K562 (cell line): Measurements from ENCODE around the gene ANKRD12. TPM values are rescaled to one million over a fixed set of nuclear protein-coding genes. Genes with fewer than 3 reads are reported as not detected.
A peak's percentile ranks its signal among the peaks of the same experiment; 100 is the strongest.

Experiments
- ATAC-seq: fragments of 200-7000 bp; cut with Tn5 transposase; 3 replicates; pipeline ENCODE4 v1.9.1; 2020; ENCODE audit warnings: moderate library complexity
- BruUV-seq: library from RNA; stranded (reverse); fragments of 400-500 nt; replicated peaks from 2 replicates; lab custom pipeline; 2021; lab: Mats Ljungman, UMichigan
- CTCF ChIA-PET: fragments of 300-600 bp; formaldehyde crosslinking; extraction: SDS; loops from one replicate; lab custom pipeline; 2021; ENCODE audit warnings: low intra/inter-chr PET ratio; lab: Yijun Ruan, JAX
- POLR2A ChIA-PET: fragments of 300-600, 350-650 bp; sonication (Branson Sonifier 250); formaldehyde crosslinking; extraction: SDS; loops from one replicate; lab custom pipeline; 2021; ENCODE audit warnings: antibody characterized with exemption, inconsistent platforms; lab: Yijun Ruan, JAX
- DNase-seq, 4 experiments: peaks; one replicate each; pipeline versions ENCODE4 v3.0.0 to v3.0.0-alpha.2; 2011 to 2018; ENCODE audit warnings: low spot score in 3 of 4, mixed read lengths in 3 of 4; ENCODE audit errors: extremely low read depth in 1 of 4
- FAIRE-seq: peaks from 2 replicates; lab custom pipeline; 2011; peaks lifted over from hg19 to GRCh38; lab: Jason Lieb, UNC
- H2AFZ ChIP-seq: 2 replicates; pipeline ENCODE4 v1.6.0; 2011; ENCODE audit warnings: low read depth, low read length, control low read depth, inconsistent platforms
- H3K27ac ChIP-seq: fragments of 200-600 bp; 3 replicates; pipeline ENCODE4 v1.8.0; 2011; ENCODE audit warnings: low read depth, mild to moderate bottlenecking, control low read depth, inconsistent platforms, low read length, moderate library complexity, mixed read lengths; ENCODE audit errors: extremely low read depth
- H3K27me3 ChIP-seq, 2 experiments: fragments of 300-600 bp in 1 of 2; 2 replicates in 1 of 2; 3 replicates in 1 of 2; pipeline versions ENCODE4 v1.6.0 to v1.8.0; 2011; ENCODE audit warnings: inconsistent platforms in 2 of 2, low read length in 2 of 2, mild to moderate bottlenecking in 1 of 2, mixed read lengths in 1 of 2, moderate library complexity in 1 of 2; ENCODE audit not compliant: control insufficient read depth in 2 of 2, insufficient read depth in 2 of 2
- H3K36me3 ChIP-seq: fragments of 300-600 bp; 3 replicates; pipeline ENCODE4 v1.8.0; 2011; ENCODE audit warnings: mild to moderate bottlenecking, low read length, inconsistent platforms; ENCODE audit not compliant: control insufficient read depth, insufficient read depth
- H3K4me1 ChIP-seq, 2 experiments: fragments of 200-600 bp in 1 of 2; replicated peaks in 1 of 2; 2 replicates in 1 of 2; 3 replicates in 1 of 2; pipeline versions ENCODE4 v1.5.1 to v1.8.0; 2011; ENCODE audit warnings: inconsistent platforms in 2 of 2, low read length in 2 of 2, mild to moderate bottlenecking in 1 of 2, mixed read lengths in 1 of 2, moderate library complexity in 1 of 2; ENCODE audit not compliant: control insufficient read depth in 2 of 2, insufficient read depth in 2 of 2
- H3K4me2 ChIP-seq: 2 replicates; pipeline ENCODE4 v1.6.1; 2011; ENCODE audit warnings: low read length, control low read depth, inconsistent platforms, mixed read lengths; ENCODE audit not compliant: insufficient read depth
- H3K4me3 ChIP-seq: fragments of 200-600 bp; sonication (generic), shearing (Covaris generic); 2 replicates; pipeline ENCODE4 v1.5.1; 2016; ENCODE audit warnings: control low read depth, inconsistent platforms
- H3K79me2 ChIP-seq: fragments of 200-600 bp; 3 replicates; pipeline ENCODE4 v1.8.0; 2011; ENCODE audit warnings: low read length, inconsistent platforms; ENCODE audit not compliant: control insufficient read depth, insufficient read depth
- H3K9ac ChIP-seq, 2 experiments: 2 replicates each; pipeline versions ENCODE4 v1.6.0 to v1.6.1; 2011; ENCODE audit warnings: low read depth in 2 of 2, low read length in 2 of 2, control low read depth in 1 of 2, inconsistent platforms in 1 of 2, mild to moderate bottlenecking in 1 of 2, mixed read lengths in 1 of 2; ENCODE audit not compliant: insufficient read depth in 1 of 2
- H3K9me1 ChIP-seq: one replicate; pipeline ENCODE4 v1.6.0; 2011; ENCODE audit warnings: inconsistent platforms, mild to moderate bottlenecking, low read length, moderate library complexity; ENCODE audit not compliant: control insufficient read depth, insufficient read depth
- H3K9me3 ChIP-seq: replicated peaks from 2 replicates; pipeline ENCODE4 v1.5.1; 2011; ENCODE audit warnings: low read depth, low read length, inconsistent platforms; ENCODE audit not compliant: control insufficient read depth, insufficient read depth
- H4K20me1 ChIP-seq: replicated peaks from 2 replicates; pipeline ENCODE4 v1.6.1; 2011; ENCODE audit warnings: low read length, inconsistent platforms, mixed read lengths; ENCODE audit not compliant: control insufficient read depth, insufficient read depth
- CEBPB ChIP-seq: fragments of 450-650 bp; IDR thresholded peaks from 2 replicates; pipeline ENCODE4 v1.6.1; 2016; ENCODE audit warnings: missing genetic modification characterization, missing compliant biosample characterization
- CEBPG ChIP-seq, 3 experiments: fragments of 200-800 bp in 1 of 3; sonication (Bioruptor generic) in 1 of 3; sonication (generic) in 1 of 3; formaldehyde crosslinking in 1 of 3; IDR thresholded peaks in 2 of 3; conservative IDR thresholded peaks in 1 of 3; 2 replicates each; pipeline versions ENCODE4 v1.6.1 to v1.8.0; 2016 to 2022; ENCODE audit warnings: missing compliant biosample characterization in 2 of 3, missing genetic modification characterization in 2 of 3, mild to moderate bottlenecking in 1 of 3, missing genetic modification reagents in 1 of 3
- PTTG1 ChIP-seq: fragments of 450-650 bp; IDR thresholded peaks from 2 replicates; pipeline ENCODE4 v1.6.1; 2016; ENCODE audit warnings: low read depth, mild to moderate bottlenecking, missing genetic modification characterization, missing compliant biosample characterization
- RBM25 ChIP-seq: fragments of 200-400 bp; formaldehyde crosslinking; IDR thresholded peaks from 2 replicates; pipeline ENCODE4 v1.6.1; 2018; ENCODE audit warnings: low read length, low read depth, moderate library complexity; ENCODE audit not compliant: severe bottlenecking
- ZNF121 ChIP-seq: sonication (generic); formaldehyde crosslinking; conservative IDR thresholded peaks from 2 replicates; pipeline ENCODE4 v1.8.0; 2022; ENCODE audit warnings: missing genetic modification reagents
- ZNF133 ChIP-seq: fragments of 250-450 bp; sonication (Bioruptor Pico); IDR thresholded peaks from 2 replicates; pipeline ENCODE4 v1.4.0; 2020; ENCODE audit warnings: mild to moderate bottlenecking
- ZNF583 ChIP-seq: fragments of 250-450 bp; sonication (Bioruptor Pico); IDR thresholded peaks from 2 replicates; pipeline ENCODE4 v1.4.0; 2020
- WGBS: fragments of 100-300 bp; shearing (Covaris generic); methylation state at CpG from one replicate; pipeline ENCODE4 v1.1.6; 2016; ENCODE audit warnings: low coverage, mixed read lengths; ENCODE audit not compliant: insufficient coverage; ENCODE audit errors: missing lambda C conversion rate; 5-methylcytosine and 5-hydroxymethylcytosine counted together
- in situ Hi-C: fragments of 300-500 bp; cut with MboI; formaldehyde crosslinking; loops from 4 replicates; pipeline ENCODE4 v1.15.0; 2018; ENCODE audit warnings: inconsistent platforms, mixed read lengths
- intact Hi-C: fragments of 100-400 bp; cut with micrococcal nuclease; formaldehyde crosslinking; loops from 2 replicates; pipeline ENCODE4 v1.14.2; 2022
- polyA plus RNA-seq, 8 experiments: library from polyadenylated mRNA; depleted of rRNA in 4 of 8; stranded (reverse) in 5 of 8; unstranded in 3 of 8; fragments of >200 nt; fragmentation: Nextera tagmentation in 2 of 8; fragmentation: Illumina TruSeq in 1 of 8; extraction: Ambion mirVana in 2 of 8; extraction: Trizol in 1 of 8; gene quantifications; 2 replicates each; pipeline versions ENCODE4 v1.2.1 to v1.2.3, GENCODE V29; 2011 to 2014; ENCODE audit warnings: inconsistent platforms in 1 of 8, missing spikeins in 1 of 8
- total RNA-seq, 7 experiments: library from RNA; depleted of rRNA in 6 of 7; stranded (reverse); fragments of >200 nt in 6 of 7; fragmentation: Illumina TruSeq in 2 of 7; extraction: Trizol in 2 of 7; gene quantifications; 2 replicates each; pipeline versions ENCODE4 v1.2.1 to v1.2.3, GENCODE V29; 2011 to 2021; ENCODE audit warnings: low replicate concordance in 1 of 7

The ANKRD12 gene
- total and polyA plus RNA-seq, 9 of the 15 experiments (the other 6 are each of a cell fraction or from before 2014, with no cell fraction given): 6.6 to 28.2 (median 16.0) TPM

- no peak for FAIRE-seq
- Histone ChIP-seq H2AFZ (no peak overlapping the region), H3K27me3 (no peaks in the 10 kb centered on the region), H3K9ac (no peak overlapping the region), H3K9me3 (no peaks in the 10 kb centered on the region), H3K9me1 (no peaks in the 10 kb centered on the region), H3K36me3 (peaks cover 35% of the 10 kb centered on the region), H4K20me1 (no peaks in the 10 kb centered on the region; the same call in 1 of the 2 replicates), H3K4me1 (peaks cover 3 to 29% of the 10 kb centered on the region in 2 experiments; a peak in 3 of 5 replicates), H3K4me2 (peak overlapping the region; percentile 32; the same call in 1 of the 2 replicates), H3K4me3 (no peak overlapping the region), H3K79me2 (peaks cover 25% of the 10 kb centered on the region), H3K27ac (no peak overlapping the region)
- DNase-seq: no peak
- CTCF ChIA-PET: no interaction called here
- TF ChIP-seq PTTG1 (tag): no peak
- no peak for TF ChIP-seq ZNF583 (CRISPR knock-in tag)
- TF ChIP-seq RBM25: peak; percentile 68
- TF ChIP-seq ZNF121 (CRISPR knock-in tag): peak; percentile 88
- intact Hi-C loops (no loop called here), in situ Hi-C loops (no loop called here)
- WGBS: 94% methylated on average over 2 of the region's 2 CpGs
- no peak for ATAC-seq
- POLR2A ChIA-PET: interaction anchor here (0.9 to 1.7 kb wide), 3 partner anchors 9 to 13 kb away, joined by 3 to 5 read pairs (median 3); no protein-coding TSS in a partner anchor
- no TSS peak for BruUV-seq
These were observed 56.5 kb downstream of the ANKRD12 start for GRCh38 chr18:9193031-9193430.

DNA sequence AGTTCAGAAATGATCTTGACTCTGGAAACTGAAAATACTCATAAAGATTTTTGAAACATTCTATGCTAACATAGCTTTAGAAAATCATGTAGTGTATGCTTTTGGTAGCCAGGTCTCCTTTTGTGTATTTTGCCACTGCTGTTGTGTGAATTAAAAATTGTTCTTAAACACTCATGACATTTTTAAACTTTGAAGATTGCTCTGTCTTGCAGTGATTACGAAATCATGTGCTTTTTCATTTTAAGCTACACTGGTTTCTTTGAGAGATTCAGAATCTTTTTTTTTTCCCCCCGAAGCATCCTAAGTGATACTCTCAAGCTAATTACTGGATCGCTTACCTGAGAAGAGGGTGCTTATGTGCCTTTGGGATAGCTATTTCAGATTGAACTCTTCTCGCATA is 60.0 kb downstream of the ANKRD12 start:
- no peaks in the 10 kb centered on the region for H3K27me3 ChIP-seq
- no peak overlapping the region for H3K4me2 ChIP-seq
- no peak overlapping the region for H3K9ac ChIP-seq
- WGBS: 98% methylated on average over 4 of the region's 4 CpGs
- H3K9me1 ChIP-seq: no peaks in the 10 kb centered on the region
- in situ Hi-C loops (no loop called here), intact Hi-C loops (no loop called here)
- H3K9me3 ChIP-seq: no peaks in the 10 kb centered on the region
- no peaks in the 10 kb centered on the region; the same call in 1 of the 2 replicates for H4K20me1 ChIP-seq
- no peak overlapping the region for H3K27ac ChIP-seq
- BruUV-seq: no TSS peak
- H3K79me2 ChIP-seq: peaks cover 25% of the 10 kb centered on the region
- H3K4me3 ChIP-seq: no peak overlapping the region
- DNase-seq: no peak
- TF ChIP-seq CEBPB (tag) (peak; percentile 88), ZNF133 (CRISPR knock-in tag) (no peak), CEBPG (CRISPR knock-in tag; IDR thresholded peaks at IDR 0.05) (no peak), CEBPG (tag; conservative IDR thresholded peaks at IDR 0.05 in 1 of 2, IDR thresholded peaks at IDR 0.05 in 1 of 2) (peak; percentile 50 to 80)
- TF ChIP-seq, all 486 proteins: peak for 2
- Histone ChIP-seq H3K4me1 (peaks cover 3 to 6% of the 10 kb centered on the region in 2 experiments; a peak in 3 of 5 replicates), H3K36me3 (peaks cover 34% of the 10 kb centered on the region), H2AFZ (no peak overlapping the region)
- ChIA-PET CTCF (no interaction called here), POLR2A (interaction anchor here (0.7 kb wide), 1 partner anchor 12 kb away, joined by 3 read pairs; no protein-coding TSS in a partner anchor)
- FAIRE-seq: no peak
- ATAC-seq: no peak
